NCI-H146 treated with DMSO at 0.1 percent for 48 hours (cell line): ENCODE data around the gene TNS4.

Experiments used
- DNase-seq: peaks from one replicate; lab custom pipeline; 2025; ENCODE audit not compliant: unreplicated experiment; lab: John Stamatoyannopoulos, UW

Gene TNS4

GRCh38 chr17:40496634-40497420 is 4.6 kb downstream of the TNS4 start:
- DNase-seq, result no peak

GRCh38 chr17:40496170-40496569 is 5.3 kb downstream of the TNS4 start:
- no peak for DNase-seq

- no peak for DNase-seq
These were observed 6.3 kb downstream of the TNS4 start for GRCh38 chr17:40495140-40495539.

GRCh38 chr17:40493697-40494096 is 7.7 kb downstream of the TNS4 start:
- DNase-seq, result no peak

GRCh38 chr17:40491486-40491885 is 9.9 kb downstream of the TNS4 start:
- DNase-seq, result no peak

- no peak for DNase-seq
These were observed 10.4 kb downstream of the TNS4 start for GRCh38 chr17:40490982-40491381.

GRCh38 chr17:40490289-40490853 is 11.1 kb downstream of the TNS4 start:
- DNase-seq, result peak; percentile 39

GRCh38 chr17:40487371-40488020 is 13.9 kb downstream of the TNS4 start:
- no peak for DNase-seq

GRCh38 chr17:40486522-40487370 is 14.7 kb downstream of the TNS4 start:
- no peak for DNase-seq

- DNase-seq, result no peak
These were observed 15.4 kb downstream of the TNS4 start for GRCh38 chr17:40485851-40486521.

GRCh38 chr17:40484973-40485530 is 16.4 kb downstream of the TNS4 start:
- no peak for DNase-seq

- DNase-seq, result no peak
These were observed 17.0 kb downstream of the TNS4 start for GRCh38 chr17:40484285-40484972.

GRCh38 chr17:40483679-40484078 is 17.7 kb downstream of the TNS4 start:
- no peak for DNase-seq

GRCh38 chr17:40482722-40483121 is 18.7 kb downstream of the TNS4 start:
- DNase-seq, result no peak

- DNase-seq, result no peak
These were observed 20.3 kb downstream of the TNS4 start for GRCh38 chr17:40481106-40481505.

GRCh38 chr17:40480501-40481003 is 20.9 kb downstream of the TNS4 start:
- no peak for DNase-seq

GRCh38 chr17:40479754-40480480 is 21.5 kb downstream of the TNS4 start:
- no peak for DNase-seq

GRCh38 chr17:40478486-40478885 is 22.9 kb downstream of the TNS4 start:
- no peak for DNase-seq

- DNase-seq, result no peak
These were observed 23.6 kb downstream of the TNS4 start for GRCh38 chr17:40477796-40478195.
